ENCODE measurements around the gene LGALS12. TPM values are rescaled to one million over a fixed set of nuclear protein-coding genes. Genes with fewer than 3 reads are reported as not detected.

The LGALS12 gene
- total RNA-seq, 2 experiments from 2014 or later, result not detected

DNA sequence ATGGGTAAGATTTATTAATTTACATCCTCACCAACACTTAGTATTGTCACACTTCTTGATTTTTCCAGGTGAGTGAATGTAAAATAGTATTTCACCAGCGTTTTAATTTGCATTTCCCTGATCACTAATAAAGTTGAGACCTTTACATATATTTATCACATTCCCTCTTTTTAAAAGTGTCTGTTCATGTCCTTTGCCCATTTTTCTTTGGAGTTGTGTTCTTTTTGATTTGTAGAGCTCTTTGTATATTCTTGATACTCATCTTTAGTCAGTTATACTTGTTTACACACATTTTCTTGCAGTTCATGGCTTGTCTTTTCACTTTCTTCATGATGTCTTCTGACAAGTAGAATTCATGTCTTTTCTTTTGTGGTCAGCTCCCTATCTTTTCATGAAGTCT, 12.8 kb upstream of the LGALS12 start:
- TF ChIP-seq, protein P1, sequence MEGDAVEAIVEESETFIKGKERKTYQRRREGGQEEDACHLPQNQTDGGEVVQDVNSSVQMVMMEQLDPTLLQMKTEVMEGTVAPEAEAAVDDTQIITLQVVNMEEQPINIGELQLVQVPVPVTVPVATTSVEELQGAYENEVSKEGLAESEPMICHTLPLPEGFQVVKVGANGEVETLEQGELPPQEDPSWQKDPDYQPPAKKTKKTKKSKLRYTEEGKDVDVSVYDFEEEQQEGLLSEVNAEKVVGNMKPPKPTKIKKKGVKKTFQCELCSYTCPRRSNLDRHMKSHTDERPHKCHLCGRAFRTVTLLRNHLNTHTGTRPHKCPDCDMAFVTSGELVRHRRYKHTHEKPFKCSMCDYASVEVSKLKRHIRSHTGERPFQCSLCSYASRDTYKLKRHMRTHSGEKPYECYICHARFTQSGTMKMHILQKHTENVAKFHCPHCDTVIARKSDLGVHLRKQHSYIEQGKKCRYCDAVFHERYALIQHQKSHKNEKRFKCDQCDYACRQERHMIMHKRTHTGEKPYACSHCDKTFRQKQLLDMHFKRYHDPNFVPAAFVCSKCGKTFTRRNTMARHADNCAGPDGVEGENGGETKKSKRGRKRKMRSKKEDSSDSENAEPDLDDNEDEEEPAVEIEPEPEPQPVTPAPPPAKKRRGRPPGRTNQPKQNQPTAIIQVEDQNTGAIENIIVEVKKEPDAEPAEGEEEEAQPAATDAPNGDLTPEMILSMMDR (IDR thresholded peaks at IDR 0.05), result no peak
- Mint-ChIP-seq H3K27ac (no peak overlapping the region), H3K4me3 (no peak overlapping the region), H3K9me3 (no peaks in the 10 kb centered on the region), H3K36me3 (ENCODE audit: low read depth) (no peaks in the 10 kb centered on the region), H3K27me3 (peaks cover 41% of the 10 kb centered on the region), H3K4me1 (ENCODE audit: low read depth) (peaks cover 16% of the 10 kb centered on the region)
- CTCF ChIA-PET, result interaction anchor here (0.7 kb wide), 1 partner anchor 68 kb away, joined by 3 read pairs; no protein-coding TSS in a partner anchor
- ATAC-seq (ENCODE audit: poor library complexity) (no peak), DNase-seq (no peak)
- H3K27me3 ChIP-seq (ENCODE audit: control insufficient read depth in 1 of 2, insufficient read depth in 2 of 2, low read length in 2 of 2), result peaks cover 4 to 5% of the 10 kb centered on the region in 2 experiments
- POLR2A ChIA-PET, result no interaction called here
- no peak overlapping the region for H3K27ac ChIP-seq (ENCODE audit: low read depth in 1 of 2, low read length in 2 of 2)
- H3K4me1 ChIP-seq (ENCODE audit: insufficient read depth, low read length), result peaks cover 14% of the 10 kb centered on the region
- H3K4me3 ChIP-seq (ENCODE audit: low read length), result no peak overlapping the region
- H3K9me3 ChIP-seq (ENCODE audit: control insufficient read depth in 1 of 2, insufficient read depth in 1 of 2, low read length in 2 of 2), result no peaks in the 10 kb centered on the region
- H3K36me3 ChIP-seq (ENCODE audit: insufficient read depth, low read length), result no peaks in the 10 kb centered on the region
- intact Hi-C loops (cut with DNase I, micrococcal nuclease), result loop anchor here in 1 of 2 experiments (5.0 kb wide), 1 partner anchor 74 kb away; no protein-coding TSS in a partner anchor

DNA sequence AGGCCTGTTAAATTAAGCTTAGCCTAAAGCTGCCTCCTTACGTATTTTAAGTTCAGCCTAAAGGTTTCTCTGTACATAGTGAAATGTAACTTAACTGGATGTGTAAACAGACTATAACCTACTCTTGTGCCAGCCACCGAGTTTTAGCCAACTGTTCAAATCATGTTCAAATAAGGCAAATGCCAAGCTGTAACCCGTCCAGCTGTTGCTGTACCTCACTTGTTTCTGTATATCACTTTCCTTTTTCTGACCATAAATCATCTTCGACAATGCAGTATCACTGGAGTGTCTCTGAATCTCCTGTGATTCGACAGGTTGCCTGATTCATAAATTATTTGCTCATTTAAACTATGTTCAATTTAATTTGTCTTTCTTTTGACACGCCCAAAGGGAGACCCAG, 10.9 kb upstream of the LGALS12 start:
- intact Hi-C loops (cut with DNase I, micrococcal nuclease), result loop anchor here in 1 of 2 experiments (5.0 kb wide), 1 partner anchor 72 kb away; no protein-coding TSS in a partner anchor
- Histone ChIP-seq H3K4me3 (ENCODE audit: low read length) (no peak overlapping the region), H3K36me3 (ENCODE audit: insufficient read depth, low read length) (no peaks in the 10 kb centered on the region), H3K27ac (ENCODE audit: low read depth in 1 of 2, low read length in 2 of 2) (no peak overlapping the region), H3K27me3 (ENCODE audit: control insufficient read depth in 1 of 2, insufficient read depth in 2 of 2, low read length in 2 of 2) (peaks cover 4 to 5% of the 10 kb centered on the region in 2 experiments), H3K9me3 (ENCODE audit: control insufficient read depth in 1 of 2, insufficient read depth in 1 of 2, low read length in 2 of 2) (peaks cover 0 to 5% of the 10 kb centered on the region in 2 experiments), H3K4me1 (ENCODE audit: insufficient read depth, low read length) (peaks cover 14% of the 10 kb centered on the region)
- ChIA-PET POLR2A (no interaction called here), CTCF (no interaction called here)
- Mint-ChIP-seq H3K27ac (no peak overlapping the region), H3K36me3 (ENCODE audit: low read depth) (no peaks in the 10 kb centered on the region), H3K27me3 (peaks cover 46% of the 10 kb centered on the region), H3K4me3 (no peak overlapping the region), H3K9me3 (peaks cover 4% of the 10 kb centered on the region), H3K4me1 (ENCODE audit: low read depth) (peaks cover 16% of the 10 kb centered on the region)
- TF ChIP-seq, protein P1 (IDR thresholded peaks at IDR 0.05), result no peak
- ATAC-seq (ENCODE audit: poor library complexity) (no peak), DNase-seq (no peak)

DNA sequence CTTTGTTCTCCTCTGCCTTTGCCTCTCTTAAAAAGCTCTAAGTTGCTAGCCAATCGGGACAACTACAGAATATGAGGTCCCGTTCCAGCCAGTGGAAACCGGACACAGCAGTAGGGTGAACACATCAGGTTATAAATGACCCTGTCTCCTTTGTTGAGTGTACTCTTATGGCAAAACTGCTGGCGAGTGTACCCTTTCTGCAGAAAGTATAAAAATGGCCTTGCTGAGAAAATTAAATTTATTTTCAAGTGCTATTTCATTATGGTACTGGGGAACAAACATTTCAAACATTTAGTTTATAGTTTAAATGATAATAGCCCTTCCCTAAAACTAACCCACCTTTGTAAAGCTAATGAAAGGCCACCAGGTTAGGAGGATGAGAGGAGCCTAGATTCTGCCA, 6.0 kb upstream of the LGALS12 start:
- Mint-ChIP-seq H3K27me3 (peaks cover 12% of the 10 kb centered on the region), H3K9me3 (peaks cover 10% of the 10 kb centered on the region), H3K27ac (no peak overlapping the region), H3K36me3 (ENCODE audit: low read depth) (peaks cover 11% of the 10 kb centered on the region), H3K4me1 (ENCODE audit: low read depth) (peaks cover 20% of the 10 kb centered on the region), H3K4me3 (no peak overlapping the region)
- CTCF ChIA-PET, result no interaction called here
- DNase-seq (no peak), ATAC-seq (ENCODE audit: poor library complexity) (no peak)
- intact Hi-C loops (cut with DNase I, micrococcal nuclease), result no loop called here
- Histone ChIP-seq H3K36me3 (ENCODE audit: insufficient read depth, low read length) (no peaks in the 10 kb centered on the region), H3K27me3 (ENCODE audit: control insufficient read depth in 1 of 2, insufficient read depth in 2 of 2, low read length in 2 of 2) (no peaks in the 10 kb centered on the region), H3K9me3 (ENCODE audit: control insufficient read depth in 1 of 2, insufficient read depth in 1 of 2, low read length in 2 of 2) (peaks cover 9 to 12% of the 10 kb centered on the region in 2 experiments), H3K4me1 (ENCODE audit: insufficient read depth, low read length) (peaks cover 8% of the 10 kb centered on the region), H3K27ac (ENCODE audit: low read depth in 1 of 2, low read length in 2 of 2) (no peak overlapping the region), H3K4me3 (ENCODE audit: low read length) (no peak overlapping the region)
- POLR2A ChIA-PET, result no interaction called here
- TF ChIP-seq, protein P1 (IDR thresholded peaks at IDR 0.05), result no peak
